Panc1 (cell line): ENCODE results near the gene INTS1. TPM values are rescaled to one million over a fixed set of nuclear protein-coding genes. Genes with fewer than 3 reads are reported as not detected.

Source experiments
- ATAC-seq: fragments of 200-7000 bp; cut with Tn5 transposase; 2 replicates; pipeline ENCODE4 v1.9.1; 2020; ENCODE audit warnings: mild to moderate bottlenecking, moderate library complexity
- BruUV-seq: library from RNA; stranded (reverse); fragments of 400-500 nt; replicated peaks from 2 replicates; lab custom pipeline; 2021; lab: Mats Ljungman, UMichigan
- CTCF ChIA-PET: fragments of 300-600 bp; sonication (Branson Sonifier 250); formaldehyde crosslinking; loops from one replicate; lab custom pipeline; 2022; ENCODE audit warnings: antibody characterized with exemption; lab: Charles Lee
- POLR2A ChIA-PET: fragments of 300-600 bp; sonication (Branson Sonifier 250); formaldehyde crosslinking; loops from one replicate; lab custom pipeline; 2022; ENCODE audit warnings: antibody characterized with exemption; lab: Charles Lee
- DNase-seq: peaks from one replicate; pipeline ENCODE4 v3.0.0-alpha.2; 2010; ENCODE audit warnings: low read depth, low spot score
- H3K27ac ChIP-seq: 2 replicates; pipeline ENCODE4 v1.5.1; 2011; ENCODE audit warnings: mild to moderate bottlenecking, low read length, inconsistent platforms
- H3K27me3 ChIP-seq: fragments of 200-500 bp; sonication (Bioruptor generic); 2 replicates; pipeline ENCODE4 v1.6.0; 2014; ENCODE audit warnings: low read length, inconsistent platforms; ENCODE audit not compliant: control insufficient read depth, insufficient read depth
- H3K36me3 ChIP-seq: fragments of 200-500 bp; sonication (Bioruptor generic); 2 replicates; pipeline ENCODE4 v1.5.1; 2014; ENCODE audit warnings: inconsistent platforms, mild to moderate bottlenecking, low read length, moderate library complexity; ENCODE audit not compliant: control insufficient read depth, insufficient read depth
- H3K4me1 ChIP-seq: 2 replicates; pipeline ENCODE4 v1.5.1; 2011; ENCODE audit warnings: inconsistent platforms, mild to moderate bottlenecking, low read length, moderate library complexity; ENCODE audit not compliant: control insufficient read depth, insufficient read depth
- H3K4me3 ChIP-seq, 2 experiments: 2 replicates each; pipeline ENCODE4 v1.5.1; 2011 to 2012; ENCODE audit warnings: low read depth in 2 of 2, low read length in 2 of 2, mild to moderate bottlenecking in 2 of 2, inconsistent platforms in 1 of 2, moderate library complexity in 1 of 2
- H3K9me3 ChIP-seq: fragments of 200-500 bp; sonication (Bioruptor generic); 2 replicates; pipeline ENCODE4 v1.5.1; 2014; ENCODE audit warnings: low read depth, mild to moderate bottlenecking, inconsistent platforms, low read length, moderate library complexity; ENCODE audit not compliant: control insufficient read depth, insufficient read depth
- POLR2AphosphoS5 ChIP-seq: IDR thresholded peaks from 2 replicates; pipeline ENCODE4 v1.6.1; 2012; ENCODE audit warnings: mild to moderate bottlenecking, low read depth, low read length, moderate library complexity
- SIN3A ChIP-seq: IDR thresholded peaks from 2 replicates; pipeline ENCODE4 v1.6.1; 2012; ENCODE audit warnings: low read depth, mild to moderate bottlenecking, low read length, moderate library complexity, borderline replicate concordance; ENCODE audit not compliant: insufficient read depth
- TCF7L2 ChIP-seq: IDR thresholded peaks from 2 replicates; pipeline ENCODE4 v1.6.1; 2011; ENCODE audit warnings: mild to moderate bottlenecking, low read depth, low read length, inconsistent platforms
- in situ Hi-C: cut with HindIII; loops from 2 replicates; pipeline ENCODE4 v1.10.0; 2016; ENCODE audit warnings: low sequenced_read_pairs, low pct_unique_long_range_greater_than_20kb
- intact Hi-C: fragments of 100-400 bp; cut with micrococcal nuclease; formaldehyde crosslinking; loops from one replicate; pipeline ENCODE4 v1.10.0; 2022; ENCODE audit not compliant: unreplicated experiment
- total RNA-seq: library from RNA; stranded (reverse); gene quantifications from one replicate; pipeline ENCODE4 v1.2.1, GENCODE V29; 2021; ENCODE audit not compliant: unreplicated experiment
- TF ChIP-seq, protein P1 (sequence below): fragments of 450-650 bp; IDR thresholded peaks from 2 replicates; pipeline ENCODE4 v1.5.1; 2017; ENCODE audit warnings: mild to moderate bottlenecking
- TF ChIP-seq, protein P2 (sequence below), 2 experiments: IDR thresholded peaks; 2 replicates each; pipeline ENCODE4 v1.6.1; 2011 to 2012; ENCODE audit warnings: low read depth in 2 of 2, control low read depth in 1 of 2, low read length in 1 of 2, mild to moderate bottlenecking in 1 of 2, moderate library complexity in 1 of 2; ENCODE audit not compliant: insufficient read depth in 1 of 2

INTS1 gene
- total RNA-seq, 1 experiment from 2014 or later, result 173 TPM

DNA sequence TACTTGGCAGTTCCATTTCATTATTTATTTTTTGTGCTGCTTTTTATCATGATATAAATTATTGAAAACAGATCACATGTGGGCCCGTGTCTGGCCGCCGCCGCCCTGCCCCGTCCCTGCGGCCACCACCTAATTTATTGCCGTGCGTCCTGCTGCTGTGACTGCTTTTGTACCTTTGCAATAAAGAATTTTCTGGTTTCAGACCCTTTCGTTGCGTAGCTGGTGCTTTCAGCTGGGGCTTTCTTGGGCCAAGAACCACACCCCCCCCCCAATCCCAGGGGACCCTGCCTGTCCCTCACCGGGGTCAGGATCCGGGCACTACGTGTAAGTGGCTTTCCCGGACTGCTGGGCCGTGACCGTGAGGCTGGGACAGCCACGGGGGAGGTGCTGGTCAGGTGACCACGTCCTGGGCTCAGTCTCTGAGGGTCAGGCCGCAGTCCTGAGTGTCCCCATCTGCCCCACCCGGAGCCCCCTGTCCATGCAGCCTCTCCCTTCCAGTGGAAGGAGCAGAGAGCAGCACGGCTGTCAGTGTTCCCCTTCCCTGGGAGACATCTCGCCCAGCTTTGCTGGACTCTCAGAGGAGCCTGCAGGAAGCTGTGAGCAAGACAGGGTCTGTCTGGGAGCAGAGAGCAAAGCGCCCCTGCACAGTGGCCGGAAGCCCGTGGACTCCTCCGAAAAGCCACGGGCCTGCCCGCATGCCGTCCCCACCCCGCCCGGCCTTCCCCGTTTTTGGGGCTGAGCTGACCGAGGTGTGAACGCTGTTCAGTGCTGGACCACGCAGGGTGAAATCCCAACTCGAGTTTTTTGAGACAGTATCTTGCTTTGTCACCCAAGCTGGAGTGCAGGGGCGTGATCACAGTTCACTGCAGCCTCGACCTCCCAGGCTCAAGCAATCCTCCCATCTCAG lies 38.9 kb upstream of the INTS1 start:
- TF ChIP-seq SIN3A (no peak), TCF7L2 (no peak), POLR2AphosphoS5 (no peak; the same call in 1 of the 2 replicates)
- TF ChIP-seq, protein P1, sequence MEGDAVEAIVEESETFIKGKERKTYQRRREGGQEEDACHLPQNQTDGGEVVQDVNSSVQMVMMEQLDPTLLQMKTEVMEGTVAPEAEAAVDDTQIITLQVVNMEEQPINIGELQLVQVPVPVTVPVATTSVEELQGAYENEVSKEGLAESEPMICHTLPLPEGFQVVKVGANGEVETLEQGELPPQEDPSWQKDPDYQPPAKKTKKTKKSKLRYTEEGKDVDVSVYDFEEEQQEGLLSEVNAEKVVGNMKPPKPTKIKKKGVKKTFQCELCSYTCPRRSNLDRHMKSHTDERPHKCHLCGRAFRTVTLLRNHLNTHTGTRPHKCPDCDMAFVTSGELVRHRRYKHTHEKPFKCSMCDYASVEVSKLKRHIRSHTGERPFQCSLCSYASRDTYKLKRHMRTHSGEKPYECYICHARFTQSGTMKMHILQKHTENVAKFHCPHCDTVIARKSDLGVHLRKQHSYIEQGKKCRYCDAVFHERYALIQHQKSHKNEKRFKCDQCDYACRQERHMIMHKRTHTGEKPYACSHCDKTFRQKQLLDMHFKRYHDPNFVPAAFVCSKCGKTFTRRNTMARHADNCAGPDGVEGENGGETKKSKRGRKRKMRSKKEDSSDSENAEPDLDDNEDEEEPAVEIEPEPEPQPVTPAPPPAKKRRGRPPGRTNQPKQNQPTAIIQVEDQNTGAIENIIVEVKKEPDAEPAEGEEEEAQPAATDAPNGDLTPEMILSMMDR, result no peak
- TF ChIP-seq, protein P2, sequence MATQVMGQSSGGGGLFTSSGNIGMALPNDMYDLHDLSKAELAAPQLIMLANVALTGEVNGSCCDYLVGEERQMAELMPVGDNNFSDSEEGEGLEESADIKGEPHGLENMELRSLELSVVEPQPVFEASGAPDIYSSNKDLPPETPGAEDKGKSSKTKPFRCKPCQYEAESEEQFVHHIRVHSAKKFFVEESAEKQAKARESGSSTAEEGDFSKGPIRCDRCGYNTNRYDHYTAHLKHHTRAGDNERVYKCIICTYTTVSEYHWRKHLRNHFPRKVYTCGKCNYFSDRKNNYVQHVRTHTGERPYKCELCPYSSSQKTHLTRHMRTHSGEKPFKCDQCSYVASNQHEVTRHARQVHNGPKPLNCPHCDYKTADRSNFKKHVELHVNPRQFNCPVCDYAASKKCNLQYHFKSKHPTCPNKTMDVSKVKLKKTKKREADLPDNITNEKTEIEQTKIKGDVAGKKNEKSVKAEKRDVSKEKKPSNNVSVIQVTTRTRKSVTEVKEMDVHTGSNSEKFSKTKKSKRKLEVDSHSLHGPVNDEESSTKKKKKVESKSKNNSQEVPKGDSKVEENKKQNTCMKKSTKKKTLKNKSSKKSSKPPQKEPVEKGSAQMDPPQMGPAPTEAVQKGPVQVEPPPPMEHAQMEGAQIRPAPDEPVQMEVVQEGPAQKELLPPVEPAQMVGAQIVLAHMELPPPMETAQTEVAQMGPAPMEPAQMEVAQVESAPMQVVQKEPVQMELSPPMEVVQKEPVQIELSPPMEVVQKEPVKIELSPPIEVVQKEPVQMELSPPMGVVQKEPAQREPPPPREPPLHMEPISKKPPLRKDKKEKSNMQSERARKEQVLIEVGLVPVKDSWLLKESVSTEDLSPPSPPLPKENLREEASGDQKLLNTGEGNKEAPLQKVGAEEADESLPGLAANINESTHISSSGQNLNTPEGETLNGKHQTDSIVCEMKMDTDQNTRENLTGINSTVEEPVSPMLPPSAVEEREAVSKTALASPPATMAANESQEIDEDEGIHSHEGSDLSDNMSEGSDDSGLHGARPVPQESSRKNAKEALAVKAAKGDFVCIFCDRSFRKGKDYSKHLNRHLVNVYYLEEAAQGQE (IDR thresholded peaks at IDR 0.05; ENCODE audit: insufficient read depth in 1 of 2, low read depth in 2 of 2, low read length in 1 of 2), result no peak
- in situ Hi-C loops (no loop called here), intact Hi-C loops (no loop called here)
- H3K4me3 ChIP-seq, result no peak overlapping the region
- peaks cover 3% of the 10 kb centered on the region; the same call in 1 of the 2 replicates for H3K36me3 ChIP-seq
- DNase-seq, result no peak
- H3K27me3 ChIP-seq, result no peaks in the 10 kb centered on the region
- no peak for ATAC-seq
- peaks cover 67% of the 10 kb centered on the region for H3K4me1 ChIP-seq
- H3K27ac ChIP-seq, result peak overlapping the region; percentile 78
- H3K9me3 ChIP-seq, result no peaks in the 10 kb centered on the region
- BruUV-seq, result no TSS peak
- CTCF ChIA-PET, result no interaction called here
- POLR2A ChIA-PET, result interaction anchor here (0.5 to 0.6 kb wide), 3 partner anchors 8 to 100 kb away, joined by 4 to 5 read pairs (median 4); no protein-coding TSS in a partner anchor

DNA sequence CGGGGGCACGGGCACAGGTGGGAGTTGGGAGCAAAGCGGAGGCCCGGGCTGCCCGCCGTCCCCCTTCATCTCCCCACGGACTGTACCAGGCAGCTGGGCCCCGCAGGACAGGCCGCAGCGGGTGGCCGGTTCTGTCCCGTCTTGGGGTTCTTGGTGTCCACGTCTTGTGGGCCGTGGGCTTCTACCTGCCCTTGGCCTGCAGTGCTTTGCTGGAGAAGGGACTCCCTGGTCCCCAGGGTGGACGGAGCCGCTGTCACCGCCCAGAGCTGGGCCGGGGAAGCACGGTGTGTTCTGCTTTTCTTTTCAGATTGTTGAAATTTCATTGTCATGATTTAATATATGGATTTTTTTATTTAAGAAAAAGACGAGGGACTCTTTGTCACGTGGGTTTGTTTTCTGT lies 38.1 kb upstream of the INTS1 start:
- H3K36me3 ChIP-seq, result peaks cover 3% of the 10 kb centered on the region; the same call in 1 of the 2 replicates
- ATAC-seq, result no peak
- H3K27ac ChIP-seq, result peak overlapping the region; percentile 67
- TF ChIP-seq, protein P1, result no peak
- TF ChIP-seq POLR2AphosphoS5 (no peak), TCF7L2 (no peak), SIN3A (no peak)
- TF ChIP-seq, protein P2 (IDR thresholded peaks at IDR 0.05; ENCODE audit: insufficient read depth in 1 of 2, low read depth in 2 of 2, low read length in 1 of 2), result no peak
- intact Hi-C loops (no loop called here), in situ Hi-C loops (no loop called here)
- no peaks in the 10 kb centered on the region for H3K9me3 ChIP-seq
- no peaks in the 10 kb centered on the region for H3K27me3 ChIP-seq
- DNase-seq, result no peak
- ChIA-PET POLR2A (interaction anchor here (0.6 kb wide), 1 partner anchor 13 kb away, joined by 4 read pairs; no protein-coding TSS in a partner anchor), CTCF (no interaction called here)
- H3K4me1 ChIP-seq, result peaks cover 74% of the 10 kb centered on the region
- no peak overlapping the region for H3K4me3 ChIP-seq
- BruUV-seq, result no TSS peak
